Neural progenitor cell (in vitro differentiated cells): ENCODE measurements around the gene CXCL5. TPM values are rescaled to one million over a fixed set of nuclear protein-coding genes. Genes with fewer than 3 reads are reported as not detected.

Source experiments
- DNase-seq: peaks from one replicate; pipeline ENCODE4 v3.0.0-alpha.2; 2016; ENCODE audit warnings: low spot score
- H2AFZ ChIP-seq: fragments of 200-600 bp; sonication (generic); replicated peaks from 2 replicates; pipeline ENCODE4 v1.6.1; 2016; ENCODE audit warnings: antibody characterized with exemption
- H3F3A ChIP-seq: fragments of 200-600 bp; sonication (generic); 2 replicates; pipeline ENCODE4 v1.6.1; 2016; ENCODE audit warnings: antibody characterized with exemption, low read depth
- H3K27ac ChIP-seq: fragments of 200-600 bp; sonication (generic); 2 replicates; pipeline ENCODE4 v1.5.1; 2016; ENCODE audit warnings: mild to moderate bottlenecking
- H3K27me3 ChIP-seq: fragments of 200-600 bp; sonication (generic); 2 replicates; pipeline ENCODE4 v1.6.1; 2016; ENCODE audit warnings: mild to moderate bottlenecking, moderate library complexity
- H3K36me3 ChIP-seq: fragments of 200-600 bp; sonication (generic); 2 replicates; pipeline ENCODE4 v1.5.1; 2016
- H3K4me1 ChIP-seq: fragments of 200-600 bp; sonication (generic); 2 replicates; pipeline ENCODE4 v1.6.1; 2016; ENCODE audit warnings: mixed run types
- H3K4me2 ChIP-seq: fragments of 200-600 bp; sonication (generic); 2 replicates; pipeline ENCODE4 v1.6.1; 2016
- H3K4me3 ChIP-seq: fragments of 200-600 bp; sonication (generic); 2 replicates; pipeline ENCODE4 v1.5.1; 2016
- H3K79me2 ChIP-seq: fragments of 200-600 bp; sonication (generic); 2 replicates; pipeline ENCODE4 v1.6.1; 2016; ENCODE audit warnings: low read depth
- H3K9ac ChIP-seq: fragments of 200-600 bp; sonication (generic); 2 replicates; pipeline ENCODE4 v1.6.1; 2016
- H3K9me3 ChIP-seq: fragments of 200-600 bp; sonication (generic); 2 replicates; pipeline ENCODE4 v1.5.1; 2016; ENCODE audit warnings: low read depth
- H4K20me1 ChIP-seq: fragments of 200-600 bp; sonication (generic); 2 replicates; pipeline ENCODE4 v1.6.1; 2016; ENCODE audit warnings: low read depth
- H3K27ac Mint-ChIP-seq: 3 replicates; pipeline ENCODE4 v1.8.0; 2021; ENCODE audit warnings: mixed read lengths
- H3K27me3 Mint-ChIP-seq: 2 replicates; pipeline ENCODE4 v1.8.0; 2022; ENCODE audit warnings: low read depth, mild to moderate bottlenecking, inconsistent platforms, moderate library complexity, mixed read lengths; ENCODE audit not compliant: insufficient read depth
- H3K36me3 Mint-ChIP-seq: 3 replicates; pipeline ENCODE4 v1.8.0; 2021; ENCODE audit warnings: mixed read lengths
- H3K4me1 Mint-ChIP-seq: 3 replicates; pipeline ENCODE4 v1.8.0; 2021; ENCODE audit warnings: mixed read lengths
- H3K4me3 Mint-ChIP-seq: 3 replicates; pipeline ENCODE4 v1.8.0; 2021; ENCODE audit warnings: mild to moderate bottlenecking, moderate library complexity, mixed read lengths
- H3K9me3 Mint-ChIP-seq: 3 replicates; pipeline ENCODE4 v1.8.0; 2020; ENCODE audit warnings: mixed read lengths
- CTCF ChIP-seq: fragments of 200-600 bp; sonication (generic); IDR thresholded peaks from 2 replicates; pipeline ENCODE4 v1.5.1; 2017; ENCODE audit warnings: antibody characterized with exemption, mild to moderate bottlenecking
- EZH2 ChIP-seq: fragments of 200-600 bp; sonication (generic); IDR thresholded peaks from 2 replicates; pipeline ENCODE4 v1.6.1; 2017; ENCODE audit warnings: antibody characterized with exemption, mild to moderate bottlenecking, moderate library complexity
- EZH2phosphoT487 ChIP-seq: fragments of 200-600 bp; sonication (generic); IDR thresholded peaks from 2 replicates; pipeline ENCODE4 v1.6.1; 2017; ENCODE audit warnings: antibody characterized with exemption
- total RNA-seq: library from RNA; depleted of rRNA; stranded (reverse); fragments of >200 nt; gene quantifications from 2 replicates; pipeline ENCODE4 v1.2.3, GENCODE V29; 2015; ENCODE audit warnings: low replicate concordance

Gene CXCL5
- total RNA-seq, 1 donor from 2014 or later = 0.15 TPM

DNA sequence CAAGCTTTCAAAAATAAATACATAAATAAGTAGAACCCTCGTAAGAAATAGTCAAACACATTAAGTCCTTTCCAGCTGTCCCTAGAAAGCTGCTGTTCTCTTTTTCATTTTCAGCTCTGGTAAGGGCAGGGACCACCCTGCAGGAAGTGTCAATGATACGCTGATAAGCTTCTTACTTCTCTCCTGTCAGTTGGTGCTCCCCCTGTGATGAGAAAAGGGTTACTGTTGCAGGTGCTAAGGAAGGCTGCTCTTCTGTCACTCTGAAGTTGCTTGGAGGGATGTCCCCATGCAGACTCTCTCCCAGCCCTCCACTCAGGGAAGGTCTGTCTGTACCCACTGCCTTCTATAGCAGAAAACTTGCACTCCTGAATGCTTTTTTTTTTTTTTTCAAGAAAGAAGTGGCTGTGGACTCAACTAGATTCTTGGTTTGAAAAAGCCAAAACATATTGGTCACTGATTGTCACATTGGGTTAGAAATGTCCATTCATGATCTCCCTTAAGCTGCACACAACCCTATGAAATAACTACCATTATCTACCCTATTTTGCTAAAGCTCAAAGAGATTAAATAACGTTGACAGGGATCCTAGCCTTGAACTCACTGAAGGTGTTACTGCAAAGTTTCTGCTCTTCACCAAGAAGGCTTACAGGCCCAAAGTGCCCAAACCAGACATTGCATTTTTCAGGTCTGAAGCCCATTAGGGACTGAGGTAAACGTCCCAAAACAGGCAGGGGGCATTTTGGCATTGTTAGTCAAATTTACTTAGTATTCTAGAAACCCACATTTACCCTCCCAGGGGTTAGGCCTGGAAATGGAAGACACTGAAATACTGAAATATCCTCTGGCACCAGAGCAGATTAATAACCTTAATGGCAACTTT lies 38.8 kb upstream of the CXCL5 start:
- no peaks in the 10 kb centered on the region for H3K79me2 ChIP-seq
- no peak overlapping the region for H3K9ac ChIP-seq
- no peak for TF ChIP-seq EZH2phosphoT487
- TF ChIP-seq EZH2 = no peak
- TF ChIP-seq CTCF = no peak
- no peaks in the 10 kb centered on the region for H3K36me3 Mint-ChIP-seq
- peak overlapping the region; percentile 88 for H3K4me3 Mint-ChIP-seq
- peak overlapping the region; percentile 86 for H3K4me3 ChIP-seq
- no peaks in the 10 kb centered on the region for H4K20me1 ChIP-seq
- no peak overlapping the region for H3K27ac Mint-ChIP-seq
- H3K9me3 ChIP-seq = no peaks in the 10 kb centered on the region
- peaks cover 4% of the 10 kb centered on the region for H3K27me3 Mint-ChIP-seq
- no peaks in the 10 kb centered on the region for H3K9me3 Mint-ChIP-seq
- H3K27me3 ChIP-seq = peaks cover 34% of the 10 kb centered on the region
- H3K4me1 ChIP-seq = peaks cover 13% of the 10 kb centered on the region
- H3K4me1 Mint-ChIP-seq = peaks cover 15% of the 10 kb centered on the region
- H3K36me3 ChIP-seq = no peaks in the 10 kb centered on the region
- peak; percentile 50 for DNase-seq
- H3F3A ChIP-seq = no peaks in the 10 kb centered on the region
- H3K27ac ChIP-seq = no peak overlapping the region
- H3K4me2 ChIP-seq = peak overlapping the region; percentile 96
- peak overlapping the region; percentile 100 for H2AFZ ChIP-seq

DNA sequence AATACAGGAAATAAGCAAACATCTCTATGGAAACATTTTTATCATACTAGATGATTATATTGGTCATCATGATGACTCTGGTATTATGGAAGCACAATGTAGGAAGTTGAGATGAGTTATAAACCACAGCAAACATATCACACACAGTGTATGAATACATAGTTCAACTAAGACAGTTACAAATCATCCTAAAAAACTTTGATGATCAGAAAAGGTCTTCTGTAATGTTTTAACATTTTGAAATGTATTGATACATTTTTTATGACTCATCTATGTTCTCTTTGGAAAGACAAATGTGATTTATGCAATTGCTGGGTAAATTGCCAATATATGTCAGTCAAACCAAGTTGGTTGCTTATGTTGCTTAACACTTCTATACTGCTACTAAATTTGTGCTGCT lies 35.3 kb upstream of the CXCL5 start:
- Mint-ChIP-seq H3K27ac (no peak overlapping the region), H3K4me3 (no peak overlapping the region), H3K4me1 (peaks cover 6% of the 10 kb centered on the region), H3K9me3 (no peaks in the 10 kb centered on the region), H3K36me3 (no peaks in the 10 kb centered on the region), H3K27me3 (peaks cover 2% of the 10 kb centered on the region)
- Histone ChIP-seq H3K79me2 (no peaks in the 10 kb centered on the region), H3K27ac (no peak overlapping the region), H3K36me3 (no peaks in the 10 kb centered on the region), H3K27me3 (peaks cover 13% of the 10 kb centered on the region), H3K4me1 (peaks cover 8% of the 10 kb centered on the region), H3K4me2 (no peak overlapping the region), H3K4me3 (no peak overlapping the region), H4K20me1 (no peaks in the 10 kb centered on the region), H3F3A (no peaks in the 10 kb centered on the region), H3K9me3 (no peaks in the 10 kb centered on the region), H2AFZ (no peak overlapping the region), H3K9ac (no peak overlapping the region)
- DNase-seq = no peak
- TF ChIP-seq EZH2phosphoT487 = no peak
- TF ChIP-seq CTCF = no peak
- no peak for TF ChIP-seq EZH2

GRCh38 chr4:74032064-74032463 lies 33.6 kb upstream of the CXCL5 start:
- no peak overlapping the region for H3K4me2 ChIP-seq
- no peak for DNase-seq
- no peaks in the 10 kb centered on the region for H3K4me1 ChIP-seq
- H3K27me3 Mint-ChIP-seq = no peaks in the 10 kb centered on the region
- no peaks in the 10 kb centered on the region for H3K36me3 Mint-ChIP-seq
- no peaks in the 10 kb centered on the region for H3K9me3 Mint-ChIP-seq
- no peak overlapping the region for H3K27ac ChIP-seq
- no peak overlapping the region for H3K4me3 Mint-ChIP-seq
- H3K36me3 ChIP-seq = no peaks in the 10 kb centered on the region
- H2AFZ ChIP-seq = peak overlapping the region; percentile 28
- H3K27ac Mint-ChIP-seq = no peak overlapping the region
- no peak overlapping the region for H3K4me3 ChIP-seq
- no peak overlapping the region for H3K9ac ChIP-seq
- H3F3A ChIP-seq = no peaks in the 10 kb centered on the region
- H3K4me1 Mint-ChIP-seq = peaks cover 4% of the 10 kb centered on the region
- no peak for TF ChIP-seq CTCF
- H4K20me1 ChIP-seq = no peaks in the 10 kb centered on the region
- H3K27me3 ChIP-seq = no peaks in the 10 kb centered on the region
- H3K79me2 ChIP-seq = no peaks in the 10 kb centered on the region
- no peaks in the 10 kb centered on the region for H3K9me3 ChIP-seq
